Rectal smooth muscle tissue (tissue), 1 donor: ENCODE results near the gene SLC25A12.

Experiments used
- H3K27ac ChIP-seq: one replicate; pipeline ENCODE4 v1.7.0; 2013; ENCODE audit warnings: low read depth, low read length, inconsistent platforms
- H3K27me3 ChIP-seq: one replicate; pipeline ENCODE4 v1.7.0; 2013; ENCODE audit warnings: low read length; ENCODE audit not compliant: control insufficient read depth, insufficient read depth
- H3K36me3 ChIP-seq: one replicate; pipeline ENCODE4 v1.7.0; 2013; ENCODE audit warnings: low read length; ENCODE audit not compliant: control insufficient read depth, insufficient read depth
- H3K4me1 ChIP-seq: one replicate; pipeline ENCODE4 v1.7.0; 2013; ENCODE audit warnings: low read length; ENCODE audit not compliant: control insufficient read depth, insufficient read depth
- H3K4me3 ChIP-seq: one replicate; pipeline ENCODE4 v1.7.0; 2013; ENCODE audit warnings: low read length
- H3K9ac ChIP-seq: one replicate; pipeline ENCODE4 v1.7.0; 2013; ENCODE audit warnings: low read length

SLC25A12 gene

GRCh38 chr2:171879865-171880264 lies 14.2 kb downstream of the SLC25A12 start:
- Histone ChIP-seq H3K27ac (peak overlapping the region; percentile 28), H3K36me3 (no peaks in the 10 kb centered on the region), H3K9ac (no peak overlapping the region), H3K4me3 (no peak overlapping the region), H3K4me1 (peaks cover 18% of the 10 kb centered on the region), H3K27me3 (no peaks in the 10 kb centered on the region)

DNA sequence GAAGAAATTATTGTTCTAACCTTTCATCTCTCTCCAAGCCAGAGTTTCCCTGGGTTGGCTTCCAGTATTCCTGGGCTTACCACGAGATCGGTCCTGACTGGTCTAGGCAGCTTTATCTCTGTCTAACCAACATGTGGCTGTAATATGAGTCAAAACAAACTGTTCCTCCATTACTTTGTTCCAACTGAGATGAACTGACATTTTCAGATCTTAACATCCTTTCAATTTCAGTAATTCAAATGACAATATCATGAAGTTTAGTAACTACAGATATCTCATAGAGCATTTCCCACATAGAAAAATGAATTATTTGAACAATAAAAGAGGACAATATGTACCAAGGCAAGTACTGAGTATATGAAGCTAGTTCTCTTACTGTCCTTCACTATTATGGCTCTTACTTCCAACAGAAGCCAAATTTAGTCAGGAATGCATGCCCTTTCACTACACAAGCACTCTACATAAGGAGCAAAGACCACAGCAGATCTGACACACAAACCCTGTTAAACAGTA lies 15.5 kb downstream of the SLC25A12 start:
- H3K4me3 ChIP-seq, result no peak overlapping the region
- H3K9ac ChIP-seq, result no peak overlapping the region
- no peaks in the 10 kb centered on the region for H3K27me3 ChIP-seq
- peak overlapping the region; percentile 85 for H3K27ac ChIP-seq
- H3K4me1 ChIP-seq, result peaks cover 18% of the 10 kb centered on the region
- H3K36me3 ChIP-seq, result no peaks in the 10 kb centered on the region

- Histone ChIP-seq H3K4me1 (peaks cover 17% of the 10 kb centered on the region), H3K27me3 (no peaks in the 10 kb centered on the region), H3K9ac (no peak overlapping the region), H3K36me3 (no peaks in the 10 kb centered on the region), H3K27ac (no peak overlapping the region), H3K4me3 (no peak overlapping the region)
Measured at GRCh38 chr2:171874963-171875362, 19.1 kb downstream of the SLC25A12 start.

DNA sequence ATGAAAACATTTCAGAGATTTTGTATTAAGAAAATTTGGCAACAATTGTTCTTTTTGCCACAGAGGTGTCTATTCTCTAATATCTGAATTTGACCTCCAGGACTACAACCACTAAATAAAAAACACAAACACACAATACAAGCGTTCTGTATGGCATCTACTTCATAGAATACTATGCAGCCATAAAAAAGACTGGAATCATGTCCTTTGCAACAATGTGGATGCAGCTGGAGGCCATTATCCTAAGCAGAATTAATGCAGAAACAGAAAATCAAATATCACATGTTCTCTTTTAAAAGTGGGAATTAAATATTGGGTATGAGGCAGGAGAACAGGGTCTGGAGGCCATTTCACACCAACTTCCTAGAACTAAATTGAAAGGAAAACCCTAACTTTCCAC lies 19.5 kb downstream of the SLC25A12 start:
- H3K4me1 ChIP-seq, result peaks cover 13% of the 10 kb centered on the region
- H3K9ac ChIP-seq, result no peak overlapping the region
- H3K27me3 ChIP-seq, result no peaks in the 10 kb centered on the region
- H3K4me3 ChIP-seq, result no peak overlapping the region
- H3K36me3 ChIP-seq, result no peaks in the 10 kb centered on the region
- no peak overlapping the region for H3K27ac ChIP-seq

DNA sequence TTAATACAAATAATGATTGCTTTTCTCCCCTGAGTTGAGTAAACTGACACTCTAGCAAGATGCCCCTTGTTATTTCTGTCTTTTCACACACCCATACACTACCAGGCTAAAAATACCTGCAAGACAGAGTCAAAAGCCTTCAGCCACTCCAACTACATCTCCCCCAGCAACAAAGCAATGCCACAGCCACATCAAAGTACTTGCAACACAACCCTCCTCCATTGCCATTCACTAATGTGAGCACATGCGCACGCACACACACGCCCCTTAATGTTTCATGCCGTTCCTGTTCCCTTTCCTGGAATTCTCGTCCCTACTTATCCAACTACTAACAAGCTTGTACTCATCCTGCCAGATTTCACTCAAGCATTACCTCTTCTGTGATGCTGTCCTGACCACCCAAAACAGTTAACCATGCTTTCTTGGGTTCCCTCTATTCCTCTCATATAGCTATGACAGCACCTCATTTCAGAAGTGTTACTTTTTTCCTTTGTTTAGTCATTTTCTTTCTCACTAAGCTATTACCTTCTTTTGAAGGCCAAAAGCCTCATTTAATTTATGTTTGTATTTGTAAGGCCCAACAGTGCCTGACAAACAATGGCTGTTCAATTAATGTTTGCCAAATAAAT lies 29.6 kb downstream of the SLC25A12 start:
- Histone ChIP-seq H3K27me3 (no peaks in the 10 kb centered on the region), H3K27ac (no peak overlapping the region)

GRCh38 chr2:171862501-171862900 lies 31.5 kb downstream of the SLC25A12 start:
- Histone ChIP-seq H3K4me1 (no peaks in the 10 kb centered on the region), H3K27me3 (no peaks in the 10 kb centered on the region), H3K4me3 (no peak overlapping the region), H3K36me3 (no peaks in the 10 kb centered on the region), H3K9ac (no peak overlapping the region), H3K27ac (no peak overlapping the region)

More for the DNA sequence above, 29.6 kb downstream of the SLC25A12 start:
- Histone ChIP-seq H3K36me3 (no peaks in the 10 kb centered on the region), H3K9ac (no peak overlapping the region), H3K4me3 (no peak overlapping the region), H3K4me1 (no peaks in the 10 kb centered on the region)

- Histone ChIP-seq H3K4me3 (no peak overlapping the region), H3K27ac (no peak overlapping the region), H3K9ac (no peak overlapping the region), H3K36me3 (no peaks in the 10 kb centered on the region), H3K4me1 (no peaks in the 10 kb centered on the region), H3K27me3 (no peaks in the 10 kb centered on the region)
Measured at GRCh38 chr2:171858397-171858958, 35.6 kb downstream of the SLC25A12 start.

DNA sequence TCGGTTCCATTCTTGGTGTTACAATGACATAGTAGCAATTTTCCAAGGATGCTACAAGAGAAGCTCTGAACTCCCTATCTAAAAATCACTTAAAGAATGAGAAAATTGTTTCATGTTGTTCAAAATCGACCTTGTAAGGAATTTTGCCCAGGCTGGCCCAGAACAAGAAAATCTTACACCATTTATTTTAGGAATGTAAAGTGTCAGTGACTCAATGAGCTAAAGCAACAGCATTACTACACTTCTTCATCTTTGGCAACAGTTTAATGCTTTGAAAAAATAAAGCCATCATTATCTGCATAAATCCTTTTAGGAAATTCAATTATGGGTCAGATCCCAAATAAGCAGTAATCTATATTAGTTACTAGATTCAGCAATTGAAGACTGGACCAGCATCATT lies 38.6 kb downstream of the SLC25A12 start:
- H3K4me1 ChIP-seq, result no peaks in the 10 kb centered on the region
- H3K27me3 ChIP-seq, result no peaks in the 10 kb centered on the region
- no peaks in the 10 kb centered on the region for H3K36me3 ChIP-seq
- H3K27ac ChIP-seq, result no peak overlapping the region
- no peak overlapping the region for H3K4me3 ChIP-seq
- no peak overlapping the region for H3K9ac ChIP-seq

GRCh38 chr2:171852366-171852888 lies 41.6 kb downstream of the SLC25A12 start:
- Histone ChIP-seq H3K9ac (no peak overlapping the region), H3K36me3 (no peaks in the 10 kb centered on the region), H3K27ac (no peak overlapping the region), H3K4me1 (no peaks in the 10 kb centered on the region), H3K4me3 (no peak overlapping the region), H3K27me3 (no peaks in the 10 kb centered on the region)

DNA sequence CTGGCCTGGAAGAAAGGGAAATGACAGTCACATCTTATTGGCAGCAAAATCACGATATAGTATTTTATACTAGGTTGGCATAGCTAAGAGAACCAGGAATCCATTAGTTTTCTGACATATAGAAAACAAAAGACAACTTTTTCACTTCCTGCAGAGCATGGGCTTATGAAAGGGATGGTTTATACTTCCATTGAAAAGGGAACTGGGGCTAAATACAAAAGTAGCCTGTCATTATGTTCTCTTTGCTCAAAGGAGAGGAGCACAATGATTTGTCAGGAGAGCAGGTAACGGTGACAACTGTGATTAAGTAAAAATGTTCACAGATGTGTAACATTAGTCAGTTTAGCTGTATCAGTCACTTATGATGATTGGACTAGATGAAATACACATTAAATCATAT lies 46.4 kb downstream of the SLC25A12 start:
- no peak overlapping the region for H3K27ac ChIP-seq
- no peaks in the 10 kb centered on the region for H3K27me3 ChIP-seq
- H3K4me3 ChIP-seq, result no peak overlapping the region
- no peaks in the 10 kb centered on the region for H3K36me3 ChIP-seq
- H3K9ac ChIP-seq, result no peak overlapping the region
- H3K4me1 ChIP-seq, result no peaks in the 10 kb centered on the region

- H3K36me3 ChIP-seq, result no peaks in the 10 kb centered on the region
- no peak overlapping the region for H3K27ac ChIP-seq
Measured at GRCh38 chr2:171846894-171847293, 47.1 kb downstream of the SLC25A12 start.

DNA sequence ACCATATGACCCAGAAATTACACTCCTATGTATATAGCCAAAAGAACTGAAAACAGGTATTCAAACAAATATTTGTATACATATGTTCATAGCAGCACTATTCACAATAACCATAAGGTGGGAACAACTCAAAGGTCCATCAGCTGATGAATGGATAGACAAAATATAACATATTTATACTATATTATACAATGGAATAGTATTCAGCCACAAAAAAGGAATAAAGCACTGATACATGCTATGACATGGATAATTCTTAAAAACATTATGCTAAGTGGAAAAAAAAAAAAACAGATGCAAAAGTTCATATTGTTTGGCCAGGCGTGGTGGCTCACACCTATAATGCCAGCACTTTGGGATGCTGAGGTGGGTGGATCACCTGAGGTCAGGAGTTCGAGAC lies 52.0 kb downstream of the SLC25A12 start:
- no peak overlapping the region for H3K27ac ChIP-seq
- no peak overlapping the region for H3K9ac ChIP-seq
- H3K36me3 ChIP-seq, result peaks cover 6% of the 10 kb centered on the region
- no peaks in the 10 kb centered on the region for H3K4me1 ChIP-seq
- H3K27me3 ChIP-seq, result no peaks in the 10 kb centered on the region
- no peak overlapping the region for H3K4me3 ChIP-seq

More at GRCh38 chr2:171846894-171847293, 47.1 kb downstream of the SLC25A12 start:
- no peak overlapping the region for H3K9ac ChIP-seq
- no peak overlapping the region for H3K4me3 ChIP-seq
- no peaks in the 10 kb centered on the region for H3K27me3 ChIP-seq
- H3K4me1 ChIP-seq, result no peaks in the 10 kb centered on the region

GRCh38 chr2:171837736-171838135 lies 56.3 kb downstream of the SLC25A12 start:
- Histone ChIP-seq H3K4me1 (no peaks in the 10 kb centered on the region), H3K27ac (no peak overlapping the region), H3K36me3 (peaks cover 29% of the 10 kb centered on the region), H3K9ac (no peak overlapping the region), H3K4me3 (no peak overlapping the region), H3K27me3 (no peaks in the 10 kb centered on the region)
